Lower leg skin (tissue), 3 donors: Measurements from ENCODE around the gene VPS54.

Experiments used
- CTCF ChIP-seq, 3 donors: fragments of 450-650 bp; IDR thresholded peaks; one replicate each; pipeline ENCODE4 v1.5.1; 2016; ENCODE audit warnings: antibody characterized with exemption in 3 of 3, mild to moderate bottlenecking in 3 of 3, moderate library complexity in 2 of 3
- POLR2A ChIP-seq, 2 donors: fragments of 450-650 bp; IDR thresholded peaks; one replicate each; pipeline ENCODE4 v1.6.1; 2016 to 2017; ENCODE audit warnings: antibody characterized with exemption in 2 of 2, mild to moderate bottlenecking in 1 of 2, moderate library complexity in 1 of 2

DNA sequence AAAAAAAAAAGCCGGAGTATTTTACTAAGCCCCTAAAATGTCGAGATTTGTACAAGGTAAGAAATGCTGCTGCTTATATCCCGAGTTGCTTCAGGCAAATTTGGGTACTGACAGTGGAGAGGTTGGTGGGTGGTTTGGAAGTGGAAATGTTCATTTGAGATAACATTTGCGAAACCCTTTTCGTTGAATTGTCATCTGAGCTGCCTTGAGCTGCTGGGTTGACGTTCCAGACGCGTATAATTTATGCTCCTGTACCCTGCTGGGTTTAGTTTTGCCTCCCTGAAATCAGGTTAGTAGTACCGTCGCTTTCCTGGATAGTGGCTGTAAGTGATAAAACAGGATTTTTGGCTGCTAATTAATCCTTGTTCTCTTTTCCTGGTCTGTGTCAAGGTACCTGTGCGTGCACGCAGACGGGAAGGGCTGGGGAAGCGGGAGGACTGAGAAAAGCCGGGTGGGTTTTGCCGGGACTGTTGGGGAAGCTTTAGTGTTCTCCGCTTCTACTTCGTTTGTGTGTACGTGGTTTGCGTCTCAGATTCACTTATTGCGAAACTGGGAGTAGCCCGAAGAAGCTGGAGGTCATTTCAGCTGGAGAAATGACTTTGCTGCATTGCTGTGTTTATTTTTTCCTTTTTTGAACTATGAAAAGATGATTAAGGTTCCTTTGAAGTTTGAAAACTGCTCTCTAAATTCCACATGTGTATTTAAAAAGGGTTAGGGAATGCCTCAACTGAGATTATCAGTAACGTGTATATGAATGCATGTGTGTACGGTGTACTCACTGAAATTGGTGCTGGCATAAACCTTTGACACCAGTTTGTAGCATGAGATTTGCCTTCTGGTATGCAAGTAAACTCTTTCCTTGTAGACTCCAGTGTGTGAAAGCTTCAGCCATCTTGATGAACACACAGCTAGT is 176.8 kb downstream of the VPS54 start:
- no peak for TF ChIP-seq CTCF (IDR thresholded peaks at IDR 0.05)
- TF ChIP-seq POLR2A (IDR thresholded peaks at IDR 0.05): no peak
